Gastrocnemius medialis (tissue), 4 donors: ENCODE measurements around the gene NRG2.

ENCODE experiments used
- CTCF ChIP-seq, 5 experiments: fragments of 450-650 bp in 3 of 5; fragments of 200-600 bp in 2 of 5; sonication (generic) in 2 of 5; IDR thresholded peaks in 4 of 5; conservative IDR thresholded peaks in 1 of 5; 1 replicate in 4 of 5; 2 replicates in 1 of 5; pipeline ENCODE4 v1.5.1; 2016 to 2019; ENCODE audit warnings: antibody characterized with exemption in 5 of 5, mild to moderate bottlenecking in 3 of 5, moderate library complexity in 3 of 5
- POLR2A ChIP-seq, 2 donors: fragments of 450-650 bp; IDR thresholded peaks; one replicate each; pipeline ENCODE4 v1.6.1; 2017; ENCODE audit warnings: antibody characterized with exemption in 2 of 2, mild to moderate bottlenecking in 2 of 2, moderate library complexity in 2 of 2

- TF ChIP-seq CTCF (IDR thresholded peaks at IDR 0.05 in 4 of 5, conservative IDR thresholded peaks at IDR 0.05 in 1 of 5) (no peak), POLR2A (IDR thresholded peaks at IDR 0.05) (no peak)
Observed at GRCh38 chr5:139955616-139956273, 87.4 kb downstream of the NRG2 start.
